Raji (cell line): ENCODE measurements around the gene REEP2.
A peak's percentile ranks its signal among the peaks of the same experiment; 100 is the strongest.

Experiments used
- POLR2A ChIP-seq: IDR thresholded peaks from 2 replicates; pipeline ENCODE4 v1.6.1; 2011; ENCODE audit warnings: low read depth, low read length, control low read depth; ENCODE audit not compliant: insufficient read depth

REEP2 gene

GRCh38 chr5:138460032-138460693, 21.3 kb downstream of the REEP2 start:
- TF ChIP-seq POLR2A = no peak

DNA sequence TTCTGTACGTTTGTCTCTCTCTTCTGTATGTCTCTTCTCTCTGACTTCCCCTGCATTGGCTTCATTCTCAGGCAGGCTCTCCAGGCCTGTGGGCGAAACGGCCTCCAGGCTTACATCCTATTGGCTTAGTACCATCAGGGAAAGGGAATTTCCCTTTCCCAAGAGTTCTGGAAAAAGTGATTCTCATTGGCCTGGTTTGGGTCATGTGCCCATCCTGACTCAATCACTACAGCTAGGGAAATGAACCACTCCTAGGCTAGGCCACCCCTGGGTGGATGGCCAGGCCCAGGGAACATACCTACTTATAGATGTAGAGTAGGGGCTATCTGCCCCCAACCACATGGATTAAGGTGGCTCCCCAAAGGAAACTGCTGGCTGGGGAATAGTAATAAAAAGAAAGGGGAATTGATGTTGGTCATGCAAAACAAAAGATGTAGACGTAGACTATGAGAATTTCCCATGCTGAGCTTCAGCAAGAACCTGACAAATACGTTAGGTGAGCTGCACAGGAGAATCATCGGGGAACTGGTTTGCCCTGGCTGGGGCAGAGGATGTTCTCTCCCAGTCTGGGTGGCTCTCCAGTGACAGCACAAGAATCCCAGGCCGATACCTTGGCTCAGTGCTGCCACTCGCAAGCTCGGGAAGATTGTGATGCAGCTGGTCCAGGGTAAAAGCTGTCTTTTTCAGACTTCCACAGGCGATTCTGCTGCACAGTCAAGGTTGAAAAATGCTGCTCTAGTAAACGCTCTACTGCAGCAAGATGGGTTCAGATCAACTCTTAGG, 22.7 kb downstream of the REEP2 start:
- no peak for TF ChIP-seq POLR2A

DNA sequence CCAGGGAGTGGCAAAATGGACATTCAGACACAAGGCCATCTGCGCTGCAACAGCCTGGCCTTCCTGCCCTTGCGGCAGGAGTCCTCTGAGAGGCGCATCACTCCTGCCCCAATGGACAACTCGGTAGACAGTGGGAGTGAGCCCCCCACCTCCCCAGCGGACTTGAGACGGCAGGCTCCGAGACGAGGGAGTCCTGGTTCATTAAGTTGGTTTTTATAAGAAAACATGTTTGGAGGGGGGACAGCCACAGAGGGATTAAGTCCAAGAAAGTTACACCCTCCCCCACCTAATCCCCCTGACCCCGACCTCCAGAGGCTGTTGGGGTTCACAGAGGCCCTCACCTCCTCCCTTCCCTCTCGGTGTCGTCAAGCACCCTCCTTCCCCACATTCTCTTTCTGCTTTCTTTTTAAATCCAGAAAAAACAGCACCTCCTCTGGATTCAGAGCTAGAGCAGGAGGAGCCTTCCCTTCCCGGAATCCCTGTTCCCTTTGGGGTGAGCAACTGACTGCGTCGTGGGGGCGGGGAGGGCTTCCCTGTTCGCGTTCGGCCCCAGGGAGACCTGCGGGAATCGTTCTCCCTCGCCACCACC, 24.7 kb downstream of the REEP2 start:
- TF ChIP-seq POLR2A = no peak

- TF ChIP-seq POLR2A = no peak; the same call in none of the 2 replicates
Measured at GRCh38 chr5:138464008-138464387, 25.1 kb downstream of the REEP2 start.

- peak; percentile 71 for TF ChIP-seq POLR2A
Measured at GRCh38 chr5:138464388-138465260, 25.8 kb downstream of the REEP2 start.

GRCh38 chr5:138465261-138466124, 26.6 kb downstream of the REEP2 start, which contains the start of gene EGR1:
TSS of gene EGR1 (plus strand) at chr5:138465479. CDS start at chr5:138465762, 283 bp downstream.
- peak; percentile 37; the same call in 1 of the 2 replicates for TF ChIP-seq POLR2A

DNA sequence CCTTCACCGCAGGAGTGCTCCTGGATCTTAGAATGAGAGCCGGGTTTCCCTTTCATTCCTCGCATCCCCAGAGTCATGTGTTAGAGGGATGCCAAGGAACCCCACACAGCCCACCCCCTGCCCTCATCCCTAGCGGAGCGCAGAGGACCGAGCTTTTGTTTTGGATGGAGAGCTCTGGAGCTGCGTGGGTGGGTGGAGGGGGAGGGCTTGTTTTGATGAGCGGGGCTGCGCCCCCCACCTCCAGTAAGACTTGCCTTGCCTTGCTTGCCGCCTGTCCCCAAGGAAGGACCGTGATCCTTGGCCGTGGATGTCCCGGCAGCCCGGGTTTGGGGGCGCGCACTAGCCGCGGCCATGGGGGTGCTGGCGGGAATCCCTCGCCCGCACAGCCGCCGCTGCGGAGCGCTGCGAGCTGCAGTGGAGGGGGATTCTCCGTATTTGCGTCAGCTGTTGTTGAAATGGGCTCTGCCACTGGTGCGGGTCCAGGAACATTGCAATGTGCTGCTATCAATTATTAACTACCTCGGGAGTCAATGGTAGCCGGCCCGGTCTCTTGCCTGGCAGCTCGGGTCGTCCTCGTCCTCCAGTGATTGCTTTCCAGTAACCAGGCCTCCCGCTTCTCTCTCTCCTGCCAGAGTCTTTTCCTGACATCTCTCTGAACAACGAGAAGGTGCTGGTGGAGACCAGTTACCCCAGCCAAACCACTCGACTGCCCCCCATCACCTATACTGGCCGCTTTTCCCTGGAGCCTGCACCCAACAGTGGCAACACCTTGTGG, 27.5 kb downstream of the REEP2 start:
- TF ChIP-seq POLR2A = no peak

GRCh38 chr5:138466900-138467710, 28.2 kb downstream of the REEP2 start:
- TF ChIP-seq POLR2A = no peak

DNA sequence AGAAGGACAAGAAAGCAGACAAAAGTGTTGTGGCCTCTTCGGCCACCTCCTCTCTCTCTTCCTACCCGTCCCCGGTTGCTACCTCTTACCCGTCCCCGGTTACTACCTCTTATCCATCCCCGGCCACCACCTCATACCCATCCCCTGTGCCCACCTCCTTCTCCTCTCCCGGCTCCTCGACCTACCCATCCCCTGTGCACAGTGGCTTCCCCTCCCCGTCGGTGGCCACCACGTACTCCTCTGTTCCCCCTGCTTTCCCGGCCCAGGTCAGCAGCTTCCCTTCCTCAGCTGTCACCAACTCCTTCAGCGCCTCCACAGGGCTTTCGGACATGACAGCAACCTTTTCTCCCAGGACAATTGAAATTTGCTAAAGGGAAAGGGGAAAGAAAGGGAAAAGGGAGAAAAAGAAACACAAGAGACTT, 28.9 kb downstream of the REEP2 start:
- TF ChIP-seq POLR2A = no peak

DNA sequence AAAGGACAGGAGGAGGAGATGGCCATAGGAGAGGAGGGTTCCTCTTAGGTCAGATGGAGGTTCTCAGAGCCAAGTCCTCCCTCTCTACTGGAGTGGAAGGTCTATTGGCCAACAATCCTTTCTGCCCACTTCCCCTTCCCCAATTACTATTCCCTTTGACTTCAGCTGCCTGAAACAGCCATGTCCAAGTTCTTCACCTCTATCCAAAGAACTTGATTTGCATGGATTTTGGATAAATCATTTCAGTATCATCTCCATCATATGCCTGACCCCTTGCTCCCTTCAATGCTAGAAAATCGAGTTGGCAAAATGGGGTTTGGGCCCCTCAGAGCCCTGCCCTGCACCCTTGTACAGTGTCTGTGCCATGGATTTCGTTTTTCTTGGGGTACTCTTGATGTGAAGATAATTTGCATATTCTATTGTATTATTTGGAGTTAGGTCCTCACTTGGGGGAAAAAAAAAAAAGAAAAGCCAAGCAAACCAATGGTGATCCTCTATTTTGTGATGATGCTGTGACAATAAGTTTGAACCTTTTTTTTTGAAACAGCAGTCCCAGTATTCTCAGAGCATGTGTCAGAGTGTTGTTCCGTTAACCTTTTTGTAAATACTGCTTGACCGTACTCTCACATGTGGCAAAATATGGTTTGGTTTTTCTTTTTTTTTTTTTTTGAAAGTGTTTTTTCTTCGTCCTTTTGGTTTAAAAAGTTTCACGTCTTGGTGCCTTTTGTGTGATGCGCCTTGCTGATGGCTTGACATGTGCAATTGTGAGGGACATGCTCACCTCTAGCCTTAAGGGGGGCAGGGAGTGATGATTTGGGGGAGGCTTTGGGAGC, 29.5 kb downstream of the REEP2 start:
- no peak for TF ChIP-seq POLR2A

GRCh38 chr5:138468966-138469539, 30.2 kb downstream of the REEP2 start:
- TF ChIP-seq POLR2A = no peak
